MM.1S (cell line): Measurements from ENCODE around the gene APOF.
"Not testable (repeated sequence)": the region's sequence is repeated elsewhere in the genome, so short reads cannot be mapped to it uniquely, and the experiment has no call there.

Source experiments
- CTCF ChIP-seq: fragments of 300-600 bp; sonication (generic); IDR thresholded peaks from 2 replicates; pipeline ENCODE4 v1.5.1; 2016; ENCODE audit warnings: antibody characterized with exemption, low read length, mixed read lengths
- EZH2 ChIP-seq: fragments of 300-600 bp; sonication (generic); optimal IDR thresholded peaks from 2 replicates; pipeline ENCODE3; 2017; ENCODE audit warnings: low read depth, mild to moderate bottlenecking, antibody characterized with exemption, low read length, mixed read lengths
- EZH2phosphoT487 ChIP-seq: fragments of 300-600 bp; sonication (generic); IDR thresholded peaks from 2 replicates; pipeline ENCODE4 v1.6.1; 2018; ENCODE audit warnings: antibody characterized with exemption, low read length

- not testable (repeated sequence) for TF ChIP-seq CTCF, EZH2, EZH2phosphoT487
Measured at GRCh38 chr12:56401612-56402011, 39.0 kb upstream of the APOF start.
